HG02973 (cell line): ENCODE results near the gene RAB1A.
A peak's percentile ranks its signal among the peaks of the same experiment; 100 is the strongest.
"Not testable (repeated sequence)": the region's sequence is repeated elsewhere in the genome, so short reads cannot be mapped to it uniquely, and the experiment has no call there.

Source experiments
- ATAC-seq: cut with Tn5 transposase; IDR thresholded peaks from one replicate; pipeline ENCODE4 v1.9.1; 2021; ENCODE audit warnings: moderate library complexity; ENCODE audit not compliant: unreplicated experiment

RAB1A gene

GRCh38 chr2:65129826-65130663 is at the start of gene RAB1A:
RAB1A (minus strand) TSS chr2:65130106; CDS start chr2:65129915, 191 bp downstream.
- ATAC-seq, result peak; percentile 98

- no peak for ATAC-seq
These were observed 48.0 kb upstream of the RAB1A start for GRCh38 chr2:65177751-65178442.

DNA sequence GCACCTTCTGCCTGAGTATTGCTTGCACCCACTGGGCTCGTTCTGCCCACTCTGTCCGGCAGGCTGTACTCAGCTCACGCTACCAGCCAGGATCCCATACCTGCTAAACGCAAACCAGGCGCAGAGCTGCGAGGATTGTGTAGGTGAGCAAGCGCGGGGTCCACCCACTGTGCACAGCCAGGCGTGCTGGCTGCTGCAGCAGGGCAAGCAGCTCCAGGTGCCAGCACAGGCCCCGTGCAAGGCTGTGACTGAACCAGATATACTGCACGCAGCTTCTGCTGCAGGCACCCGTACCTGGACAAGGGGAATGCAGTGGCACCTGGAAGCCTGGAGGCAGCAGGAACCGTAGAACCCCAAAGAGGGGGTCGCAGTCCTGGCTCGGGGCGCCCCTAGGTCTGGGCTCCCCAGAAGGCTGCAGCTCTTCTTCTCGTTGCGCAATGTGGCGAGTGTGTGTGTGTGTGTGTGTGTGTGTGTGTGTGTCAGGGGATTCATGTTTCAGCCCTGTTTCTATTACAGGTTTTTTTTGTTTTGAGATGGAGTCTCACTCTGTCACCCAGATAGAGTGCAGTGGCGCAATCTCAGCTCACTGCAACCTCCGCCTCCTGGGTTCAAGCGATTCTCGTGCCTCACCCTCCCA is 46.1 kb upstream of the RAB1A start:
- no peak for ATAC-seq

- ATAC-seq, result not testable (repeated sequence)
These were observed 44.1 kb upstream of the RAB1A start for GRCh38 chr2:65174031-65174430.

DNA sequence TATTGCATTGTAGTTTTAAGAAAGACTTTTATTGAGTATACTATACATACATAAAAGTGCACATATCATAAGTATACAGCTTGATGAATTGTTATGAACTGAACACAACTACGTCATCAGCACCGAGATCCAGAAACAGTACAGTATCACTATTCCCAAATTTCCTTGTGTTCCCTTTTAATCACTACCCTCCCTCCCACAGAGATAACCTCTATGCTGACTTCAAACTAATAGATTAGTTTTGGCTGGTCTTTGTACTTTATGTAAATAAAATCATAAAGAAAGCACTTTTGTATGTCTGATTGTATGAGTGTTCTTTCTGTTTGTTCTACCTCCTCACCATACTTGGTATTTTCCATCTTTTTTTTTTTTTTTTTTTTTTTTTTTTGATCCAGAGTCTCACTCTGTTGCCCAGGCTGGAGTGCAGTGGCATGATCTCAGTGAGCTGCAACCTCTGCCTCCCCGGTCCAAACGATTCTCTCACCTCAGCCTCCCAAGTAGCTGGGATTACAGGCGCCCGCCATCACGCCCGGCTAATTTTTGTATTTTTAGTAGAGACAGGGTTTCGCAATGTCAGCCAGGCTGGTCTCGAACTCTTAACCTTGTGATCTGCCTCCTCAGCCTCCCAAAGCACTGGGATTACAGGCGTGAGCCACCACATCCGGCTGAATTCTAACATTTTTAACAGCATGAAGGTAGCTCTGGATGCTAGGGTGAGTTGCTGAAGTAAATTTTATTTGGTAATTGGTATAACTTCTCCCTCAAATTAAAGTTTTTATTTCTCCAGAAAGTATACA is 43.3 kb upstream of the RAB1A start:
- ATAC-seq, result no peak

GRCh38 chr2:65170611-65171477 is 40.9 kb upstream of the RAB1A start:
- not testable (repeated sequence) for ATAC-seq

GRCh38 chr2:65169760-65170136 is 39.8 kb upstream of the RAB1A start:
- no peak for ATAC-seq

DNA sequence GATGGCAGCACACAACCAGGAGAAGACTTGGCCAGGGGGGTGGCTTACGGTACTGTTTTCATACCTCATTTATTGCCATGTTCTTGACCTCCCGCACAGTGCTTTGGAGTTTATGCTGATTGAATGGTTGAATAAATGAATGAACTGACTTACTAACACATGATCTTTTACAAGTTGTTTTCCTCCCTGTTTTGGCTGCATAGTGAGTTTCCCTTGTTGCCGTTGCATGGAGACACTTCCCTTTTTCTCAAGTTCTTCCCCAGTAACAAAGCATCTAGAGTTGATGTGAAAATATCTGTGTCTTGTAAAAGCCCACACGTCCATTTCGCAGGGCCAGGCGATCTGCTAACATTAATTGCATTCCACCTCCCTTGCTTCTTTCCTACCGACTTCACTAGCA is 35.7 kb upstream of the RAB1A start:
- no peak for ATAC-seq

- ATAC-seq, result no peak
These were observed 34.6 kb upstream of the RAB1A start for GRCh38 chr2:65164426-65164891.

DNA sequence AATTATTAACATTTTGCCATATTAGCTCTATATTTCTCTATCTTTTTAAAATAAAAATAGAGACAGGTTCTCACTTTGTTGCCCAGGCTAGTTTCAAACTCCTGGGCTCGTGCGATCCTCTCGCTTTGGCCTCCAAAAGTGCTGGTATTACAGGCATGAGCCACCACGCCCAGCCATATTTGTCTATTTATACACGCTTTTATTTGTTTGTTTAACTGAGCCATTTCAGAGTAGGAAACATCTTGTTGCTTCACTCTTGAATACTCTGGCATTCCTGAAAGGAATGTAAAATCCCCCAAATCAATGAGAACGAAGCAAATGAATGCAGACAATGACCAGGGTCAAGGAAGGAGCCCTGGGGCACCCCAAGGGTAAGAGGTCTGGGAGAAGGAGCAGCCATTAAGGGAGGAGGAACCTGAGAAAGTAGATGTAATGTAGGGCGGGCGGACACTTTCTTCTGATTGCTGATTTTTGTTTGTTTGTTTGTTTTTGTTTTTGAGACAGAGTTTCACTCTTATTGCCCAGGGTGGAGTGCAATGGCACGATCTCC is 31.7 kb upstream of the RAB1A start:
- ATAC-seq, result no peak

DNA sequence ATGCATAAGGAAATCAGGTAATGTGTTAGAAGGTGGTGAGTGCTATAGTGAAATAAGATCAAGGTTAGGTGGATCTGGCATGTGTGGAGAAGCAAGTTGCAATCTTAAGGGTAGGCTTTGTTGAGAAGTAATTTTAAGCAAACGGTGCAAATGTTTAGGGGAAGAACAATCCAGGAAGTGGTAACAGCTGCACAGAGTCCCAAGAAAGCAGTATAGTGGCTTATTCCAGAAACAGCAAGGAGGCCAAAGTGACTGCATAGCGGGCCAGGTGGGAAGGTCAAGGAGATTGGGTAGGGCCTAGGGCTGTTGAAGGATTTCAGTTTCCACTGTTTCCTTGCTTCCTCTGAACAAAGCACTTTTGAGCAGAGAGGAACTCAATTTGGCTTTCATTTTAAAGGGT is 30.0 kb upstream of the RAB1A start:
- no peak for ATAC-seq

DNA sequence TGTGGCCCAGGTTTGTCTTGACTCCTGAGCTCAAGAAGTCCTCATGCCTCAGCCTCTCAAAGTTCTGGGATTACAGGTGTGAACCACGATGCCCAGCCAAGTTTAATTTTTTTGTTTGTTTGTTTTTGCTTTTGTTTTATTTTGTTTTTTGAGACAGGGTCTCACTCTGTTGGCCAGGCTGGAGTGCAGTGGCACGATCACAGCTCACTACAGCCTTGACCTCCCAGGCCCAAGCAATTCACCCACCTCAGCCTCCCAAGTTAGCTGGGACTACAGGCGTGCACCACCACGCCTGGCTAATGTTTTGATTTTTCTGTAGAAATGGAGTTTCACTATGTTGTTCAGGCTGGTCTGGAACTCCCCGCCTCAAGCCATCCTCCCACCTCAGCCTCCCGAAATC is 29.4 kb upstream of the RAB1A start:
- ATAC-seq, result no peak

GRCh38 chr2:65158557-65158956 is 28.7 kb upstream of the RAB1A start:
- no peak for ATAC-seq

DNA sequence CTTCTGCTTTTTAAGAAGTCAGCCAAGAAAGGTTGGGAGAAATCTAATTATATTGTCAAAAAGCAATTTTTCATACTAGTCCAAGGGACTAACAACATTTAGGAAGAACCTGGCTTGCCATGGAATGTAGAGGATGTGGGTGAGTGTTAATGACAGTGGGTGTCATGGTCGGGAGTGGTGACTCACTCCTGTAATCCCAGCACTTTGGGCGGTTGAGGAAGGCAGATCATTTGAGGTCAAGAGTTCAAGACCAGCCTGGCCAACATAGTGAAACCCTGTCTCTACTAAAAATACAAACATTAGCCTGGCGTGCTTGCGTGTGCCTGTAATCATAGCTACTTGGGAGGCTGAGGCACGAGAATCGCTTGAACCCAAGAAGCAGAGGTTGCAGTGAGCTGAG is 27.9 kb upstream of the RAB1A start:
- not testable (repeated sequence) for ATAC-seq

DNA sequence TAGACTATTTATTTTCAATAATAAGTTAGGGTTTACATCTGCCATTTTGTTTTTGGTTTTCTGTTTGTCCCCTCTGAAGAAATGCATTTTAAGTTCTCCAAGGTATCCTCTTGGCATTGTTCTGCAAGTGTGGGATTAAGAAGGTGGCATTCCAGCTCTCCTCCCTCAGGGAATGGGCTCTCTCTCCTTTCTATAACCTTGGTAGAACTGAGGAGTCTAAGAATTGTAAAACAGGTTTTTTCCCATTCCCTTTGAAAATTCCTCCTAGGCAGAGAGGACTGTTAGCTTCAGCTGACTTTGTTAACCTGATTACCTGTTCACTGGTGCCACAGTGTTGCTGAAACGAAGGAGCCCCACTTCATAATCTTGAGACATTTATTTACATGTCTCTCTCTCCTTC is 26.1 kb upstream of the RAB1A start:
- no peak for ATAC-seq

DNA sequence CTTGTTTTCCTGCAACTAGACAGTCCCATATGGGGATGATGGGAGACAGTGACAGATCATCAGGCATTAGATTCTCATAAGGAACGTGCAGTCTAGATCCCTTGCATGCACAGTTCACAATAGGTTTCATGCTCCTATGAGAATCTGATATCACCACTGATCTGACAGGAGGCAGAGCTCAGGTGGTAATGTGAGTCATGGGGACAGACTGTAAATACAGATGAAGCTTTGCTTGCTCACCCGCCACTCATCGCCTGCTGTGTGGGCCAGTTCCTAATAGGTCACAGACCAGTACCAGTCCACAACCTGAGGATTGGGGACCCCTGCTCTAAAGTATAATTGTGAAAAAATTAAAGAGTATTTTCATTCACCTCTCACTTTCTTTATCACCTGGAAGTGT is 23.6 kb upstream of the RAB1A start:
- no peak for ATAC-seq

DNA sequence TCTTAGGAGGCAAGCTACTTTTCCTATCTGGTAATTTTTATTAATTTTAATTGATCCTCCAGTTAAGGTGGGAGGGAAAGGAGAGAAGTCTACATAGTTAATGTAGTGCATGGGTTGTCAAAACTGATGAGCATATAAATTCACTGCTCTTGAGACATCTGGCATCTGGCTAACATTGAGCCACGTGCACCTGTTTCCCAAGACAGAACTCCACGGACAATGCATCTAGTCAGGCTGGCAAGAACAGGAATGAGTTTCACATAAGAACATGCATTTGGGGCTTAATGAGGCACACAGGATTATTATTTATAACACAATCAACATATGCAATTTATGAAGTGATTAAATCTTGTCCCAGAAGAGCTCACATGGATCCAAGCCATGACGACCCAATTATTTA is 16.2 kb upstream of the RAB1A start:
- ATAC-seq, result no peak

DNA sequence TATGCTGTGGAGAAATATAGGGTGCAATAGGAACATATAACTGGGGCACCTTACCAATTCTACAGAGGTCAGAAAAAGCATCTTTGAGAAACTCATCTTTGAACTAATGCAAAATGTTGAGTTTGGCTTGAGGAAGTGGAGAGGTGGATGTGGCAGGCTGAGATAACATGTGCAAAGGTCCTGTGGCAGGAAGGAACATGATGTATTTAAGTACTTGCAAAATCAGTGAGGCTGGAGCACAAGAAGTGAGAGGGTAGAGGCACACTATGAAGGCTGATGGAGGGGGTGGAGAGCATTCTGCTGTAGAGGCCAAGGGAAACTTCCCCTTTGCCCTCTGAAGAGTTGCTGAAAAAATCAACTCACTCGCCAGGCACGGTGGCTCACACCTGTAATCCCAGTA is 14.7 kb upstream of the RAB1A start:
- no peak for ATAC-seq

GRCh38 chr2:65142515-65142914 is 12.6 kb upstream of the RAB1A start:
- ATAC-seq, result no peak
